Lower leg skin (tissue), 4 donors: ENCODE measurements around the gene MAN1A1. TPM values are rescaled to one million over a fixed set of nuclear protein-coding genes. Genes with fewer than 3 reads are reported as not detected.
"Not testable (repeated sequence)": the region's sequence is repeated elsewhere in the genome, so short reads cannot be mapped to it uniquely, and the experiment has no call there.

ENCODE experiments used
- DNase-seq, 2 donors: peaks; one replicate each; pipeline ENCODE4 v3.0.0-alpha.2; 2019; ENCODE audit warnings: low spot score in 2 of 2
- H3K4me3 ChIP-seq: fragments of 200-600 bp; sonication (generic); 2 replicates; pipeline ENCODE4 v1.5.1; 2017; ENCODE audit warnings: mild to moderate bottlenecking, low read depth; ENCODE audit not compliant: poor library complexity, severe bottlenecking
- POLR2A ChIP-seq, 2 donors: fragments of 450-650 bp; IDR thresholded peaks; one replicate each; pipeline ENCODE4 v1.6.1; 2016 to 2017; ENCODE audit warnings: antibody characterized with exemption in 2 of 2, mild to moderate bottlenecking in 1 of 2, moderate library complexity in 1 of 2
- WGBS, 2 donors: methylation state at CpG; one replicate each; pipeline ENCODE4 v1.1.5; 2018; 5-methylcytosine and 5-hydroxymethylcytosine counted together
- intact Hi-C: fragments of 100-400 bp; cut with DNase I; formaldehyde crosslinking; loops from one replicate; pipeline ENCODE4 v1.15.0; 2023; ENCODE audit warnings: low total_unique reads
- total RNA-seq, 4 donors: library from RNA; depleted of rRNA; stranded (reverse); fragments of >200 nt; gene quantifications; one replicate each; pipeline ENCODE4 v1.1.0, GENCODE V29; 2016
- TF ChIP-seq, protein P1 (sequence below), 3 donors: fragments of 450-650 bp; IDR thresholded peaks; one replicate each; pipeline ENCODE4 v1.5.1; 2016; ENCODE audit warnings: antibody characterized with exemption in 3 of 3, mild to moderate bottlenecking in 3 of 3, moderate library complexity in 2 of 3

Gene MAN1A1
- total RNA-seq, 4 donors from 2014 or later, result 33.5 to 85.7 (median 37.1) TPM

GRCh38 chr6:119172824-119173223 is 176.7 kb downstream of the MAN1A1 start:
- intact Hi-C loops, result no loop called here
- no peak overlapping the region for H3K4me3 ChIP-seq
- TF ChIP-seq POLR2A (IDR thresholded peaks at IDR 0.05), result no peak
- no peak for DNase-seq
- 23 to 31% methylated on average over 2 of the region's 2 CpGs for WGBS, 2 donors

DNA sequence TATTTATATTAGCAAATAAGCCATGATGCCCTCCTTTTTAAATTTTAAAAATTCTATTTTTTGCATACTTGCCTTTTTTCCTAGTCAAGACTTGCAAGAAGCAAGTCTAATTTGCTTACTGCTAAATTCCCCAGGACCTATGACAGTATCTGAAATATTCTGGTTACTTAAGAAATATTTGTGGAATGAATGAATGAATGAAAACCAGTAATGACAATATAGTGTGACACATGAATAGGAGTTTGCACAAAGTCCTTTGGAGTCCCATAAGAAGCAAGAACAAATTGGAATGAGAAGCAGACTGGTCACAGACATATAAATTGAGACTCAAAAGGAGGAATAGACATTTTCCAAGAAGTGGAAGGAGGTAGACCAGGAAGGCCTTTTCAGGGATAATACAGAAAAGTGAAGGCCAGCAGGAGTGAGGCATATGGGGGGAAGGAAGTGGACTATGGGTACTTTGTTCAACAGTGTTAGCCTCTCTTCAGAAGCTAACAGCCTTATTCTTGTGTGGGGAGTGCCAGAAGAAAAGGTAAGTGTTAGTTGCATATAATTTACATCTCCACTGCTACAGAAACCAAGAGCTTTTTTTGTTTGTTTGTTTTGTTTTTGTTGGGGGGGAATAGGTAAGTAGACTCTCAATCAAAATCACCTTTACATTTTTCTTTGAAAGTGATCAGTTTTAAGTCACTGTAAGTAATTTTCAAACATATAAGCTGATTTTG is 177.5 kb downstream of the MAN1A1 start:
- DNase-seq, result no peak
- TF ChIP-seq, protein P1, sequence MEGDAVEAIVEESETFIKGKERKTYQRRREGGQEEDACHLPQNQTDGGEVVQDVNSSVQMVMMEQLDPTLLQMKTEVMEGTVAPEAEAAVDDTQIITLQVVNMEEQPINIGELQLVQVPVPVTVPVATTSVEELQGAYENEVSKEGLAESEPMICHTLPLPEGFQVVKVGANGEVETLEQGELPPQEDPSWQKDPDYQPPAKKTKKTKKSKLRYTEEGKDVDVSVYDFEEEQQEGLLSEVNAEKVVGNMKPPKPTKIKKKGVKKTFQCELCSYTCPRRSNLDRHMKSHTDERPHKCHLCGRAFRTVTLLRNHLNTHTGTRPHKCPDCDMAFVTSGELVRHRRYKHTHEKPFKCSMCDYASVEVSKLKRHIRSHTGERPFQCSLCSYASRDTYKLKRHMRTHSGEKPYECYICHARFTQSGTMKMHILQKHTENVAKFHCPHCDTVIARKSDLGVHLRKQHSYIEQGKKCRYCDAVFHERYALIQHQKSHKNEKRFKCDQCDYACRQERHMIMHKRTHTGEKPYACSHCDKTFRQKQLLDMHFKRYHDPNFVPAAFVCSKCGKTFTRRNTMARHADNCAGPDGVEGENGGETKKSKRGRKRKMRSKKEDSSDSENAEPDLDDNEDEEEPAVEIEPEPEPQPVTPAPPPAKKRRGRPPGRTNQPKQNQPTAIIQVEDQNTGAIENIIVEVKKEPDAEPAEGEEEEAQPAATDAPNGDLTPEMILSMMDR (IDR thresholded peaks at IDR 0.05), result no peak
- no peak for TF ChIP-seq POLR2A (IDR thresholded peaks at IDR 0.05)
- no peak overlapping the region for H3K4me3 ChIP-seq
- intact Hi-C loops, result no loop called here

- no peak for DNase-seq
- WGBS, 2 donors, result 76 to 79% methylated on average over 3 of the region's 3 CpGs
- intact Hi-C loops, result no loop called here
- no peak for TF ChIP-seq POLR2A (IDR thresholded peaks at IDR 0.05)
- TF ChIP-seq, protein P1 (IDR thresholded peaks at IDR 0.05), result no peak
- no peak overlapping the region for H3K4me3 ChIP-seq
Observed at GRCh38 chr6:119171088-119171841, 178.3 kb downstream of the MAN1A1 start.

DNA sequence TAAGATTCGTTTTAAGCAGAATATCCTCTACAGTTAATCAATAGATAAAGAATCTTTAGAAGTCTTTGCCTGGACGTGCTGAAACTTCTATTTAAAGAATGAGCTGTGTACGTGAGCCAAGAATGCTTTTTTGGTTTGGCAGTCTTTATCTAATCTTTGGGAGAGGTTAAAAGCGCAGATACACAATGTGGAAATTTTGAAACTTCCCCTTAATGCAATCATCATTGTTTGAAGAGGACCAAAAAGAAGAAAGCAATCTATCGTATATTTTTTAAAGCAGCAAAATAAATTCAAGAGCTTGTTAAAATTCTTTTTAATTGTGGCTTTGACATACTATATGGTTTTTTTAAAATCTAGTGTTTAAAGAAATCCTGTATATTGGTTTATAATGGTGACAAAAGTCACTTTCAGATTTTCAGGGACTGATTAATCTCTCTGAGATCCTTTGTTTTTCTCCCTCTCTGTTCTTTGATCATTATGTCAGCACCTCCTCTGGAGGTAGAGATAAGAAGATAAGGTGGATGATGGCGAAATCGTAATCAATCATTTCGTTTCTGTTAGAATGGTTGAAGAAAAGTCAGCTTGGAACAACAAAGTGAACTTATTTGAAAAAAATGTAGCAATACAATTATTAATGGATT is 179.0 kb downstream of the MAN1A1 start:
- 28 to 34% methylated on average over 8 of the region's 8 CpGs for WGBS, 2 donors
- intact Hi-C loops, result no loop called here
- H3K4me3 ChIP-seq, result no peak overlapping the region
- DNase-seq, result no peak
- TF ChIP-seq, protein P1 (IDR thresholded peaks at IDR 0.05), result no peak
- TF ChIP-seq POLR2A (IDR thresholded peaks at IDR 0.05), result no peak

GRCh38 chr6:119170103-119170446 is 179.5 kb downstream of the MAN1A1 start:
- intact Hi-C loops, result no loop called here
- no peak for DNase-seq
- no peak overlapping the region for H3K4me3 ChIP-seq
- 28 to 39% methylated on average over 1 of the region's 1 CpG for WGBS, 2 donors
- TF ChIP-seq POLR2A (IDR thresholded peaks at IDR 0.05), result no peak
- TF ChIP-seq, protein P1 (IDR thresholded peaks at IDR 0.05), result no peak

- H3K4me3 ChIP-seq, DNase-seq, intact Hi-C loops: not testable (repeated sequence)
- 94 to 98% methylated on average over 2 of the region's 2 CpGs for WGBS, 2 donors
Observed at GRCh38 chr6:119169355-119169754, 180.2 kb downstream of the MAN1A1 start.
